DMS 273 (cell line): Measurements from ENCODE around the gene PRAMEF27.
"Not testable (repeated sequence)": the region's sequence is repeated elsewhere in the genome, so short reads cannot be mapped to it uniquely, and the experiment has no call there.

ENCODE experiments used
- DNase-seq: peaks from one replicate; lab custom pipeline; 2025; ENCODE audit not compliant: unreplicated experiment; lab: John Stamatoyannopoulos, UW

PRAMEF27 gene

GRCh38 chr1:13056475-13056874, at the start of gene PRAMEF27:
Gene PRAMEF27 (minus strand): TSS chr1:13056575. CDS start chr1:13053659, 2,916 bp downstream.
- not testable (repeated sequence) for DNase-seq

DNA sequence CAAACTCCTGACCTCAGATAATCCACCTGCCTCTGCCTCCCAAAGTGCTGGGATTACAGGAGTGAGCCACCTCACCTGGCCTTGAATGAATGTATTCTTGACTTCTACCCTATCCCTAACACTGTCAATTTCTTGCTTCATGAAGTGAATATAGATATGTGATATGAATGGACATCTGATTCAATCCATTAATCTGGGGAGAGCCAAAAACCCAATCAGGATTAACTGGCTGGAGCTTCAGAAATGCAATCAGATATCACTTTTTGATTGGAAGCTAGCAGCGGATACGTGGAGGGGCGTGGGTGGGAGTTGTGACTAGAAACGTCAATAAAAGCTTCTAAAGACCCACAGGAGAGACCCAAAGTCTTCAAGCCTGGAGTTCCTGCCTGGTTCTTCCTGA, 14.1 kb upstream of the PRAMEF27 start, which contains the start of gene PRAMEF25:
Gene PRAMEF25, plus strand, starts transcription at position 301 of the 400 bp plus-strand sequence. CDS start 2,920 bp downstream, outside the sequence.
- DNase-seq, result not testable (repeated sequence)

DNA sequence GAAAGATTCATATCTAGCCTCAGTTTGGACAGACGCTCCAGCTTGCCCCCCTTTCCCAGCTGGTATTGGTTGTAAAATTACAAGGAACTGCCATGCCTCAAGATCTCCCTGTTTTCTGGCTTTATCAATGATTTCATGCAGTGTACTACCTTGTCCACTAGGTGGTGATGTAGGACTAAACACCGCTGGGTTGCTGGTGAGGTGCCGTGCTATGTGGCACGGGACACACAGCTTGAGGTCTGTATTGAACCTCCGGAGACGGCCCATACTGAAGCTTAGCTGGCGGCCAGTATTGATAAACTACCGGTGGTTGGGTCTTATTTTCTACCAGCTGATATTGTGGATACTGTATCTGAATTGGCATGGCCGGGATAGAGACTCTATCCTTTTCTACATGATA, 36.5 kb downstream of the PRAMEF27 start:
- not testable (repeated sequence) for DNase-seq

GRCh38 chr1:13011932-13012331, 44.4 kb downstream of the PRAMEF27 start:
- not testable (repeated sequence) for DNase-seq

GRCh38 chr1:13009348-13009747, 47.0 kb downstream of the PRAMEF27 start:
- DNase-seq, result not testable (repeated sequence)

- DNase-seq, result not testable (repeated sequence)
Observed at GRCh38 chr1:13005732-13006131, 50.6 kb downstream of the PRAMEF27 start.
